HFFc6 (cell line): ENCODE results near the gene WNT9A. TPM values are rescaled to one million over a fixed set of nuclear protein-coding genes. Genes with fewer than 3 reads are reported as not detected.
"Not testable (repeated sequence)": the region's sequence is repeated elsewhere in the genome, so short reads cannot be mapped to it uniquely, and the experiment has no call there.

Experiments used
- DNase-seq: peaks from one replicate; pipeline ENCODE4 v3.0.0-alpha.2; 2018
- H3K27ac Mint-ChIP-seq: 2 replicates; pipeline ENCODE4 v1.8.0; 2020; ENCODE audit warnings: mild to moderate bottlenecking, mixed read lengths
- H3K27me3 Mint-ChIP-seq: 2 replicates; pipeline ENCODE4 v1.8.0; 2021; ENCODE audit warnings: mild to moderate bottlenecking, moderate library complexity, mixed read lengths; ENCODE audit not compliant: insufficient read depth
- H3K36me3 Mint-ChIP-seq: 2 replicates; pipeline ENCODE4 v1.8.0; 2021; ENCODE audit warnings: low read depth, mixed read lengths
- H3K4me1 Mint-ChIP-seq: 2 replicates; pipeline ENCODE4 v1.8.0; 2020; ENCODE audit warnings: low read depth, mixed read lengths
- H3K4me3 Mint-ChIP-seq: 2 replicates; pipeline ENCODE4 v1.8.0; 2020; ENCODE audit warnings: mild to moderate bottlenecking, moderate library complexity, mixed read lengths
- H3K9me3 Mint-ChIP-seq: 2 replicates; pipeline ENCODE4 v1.8.0; 2020; ENCODE audit warnings: mild to moderate bottlenecking, mixed read lengths
- total RNA-seq, 6 experiments: library from RNA; stranded (reverse); fragmentation: NEBNext Ultra II Directional; extraction: Animal tissue kit (Norgen Biotek cat#: 25700); gene quantifications; 2 replicates in 1 of 6; 3 replicates in 5 of 6; pipeline ENCODE4 v1.2.3, GENCODE V29; 2021
- TF ChIP-seq, protein P1 (sequence below): fragments of 200-600 bp; sonication (generic); IDR thresholded peaks from 2 replicates; pipeline ENCODE4 v1.5.0; 2021; ENCODE audit warnings: antibody characterized with exemption, mild to moderate bottlenecking

WNT9A gene
- total RNA-seq, 6 experiments from 2014 or later = 0.17 to 0.67 (median 0.57) TPM

DNA sequence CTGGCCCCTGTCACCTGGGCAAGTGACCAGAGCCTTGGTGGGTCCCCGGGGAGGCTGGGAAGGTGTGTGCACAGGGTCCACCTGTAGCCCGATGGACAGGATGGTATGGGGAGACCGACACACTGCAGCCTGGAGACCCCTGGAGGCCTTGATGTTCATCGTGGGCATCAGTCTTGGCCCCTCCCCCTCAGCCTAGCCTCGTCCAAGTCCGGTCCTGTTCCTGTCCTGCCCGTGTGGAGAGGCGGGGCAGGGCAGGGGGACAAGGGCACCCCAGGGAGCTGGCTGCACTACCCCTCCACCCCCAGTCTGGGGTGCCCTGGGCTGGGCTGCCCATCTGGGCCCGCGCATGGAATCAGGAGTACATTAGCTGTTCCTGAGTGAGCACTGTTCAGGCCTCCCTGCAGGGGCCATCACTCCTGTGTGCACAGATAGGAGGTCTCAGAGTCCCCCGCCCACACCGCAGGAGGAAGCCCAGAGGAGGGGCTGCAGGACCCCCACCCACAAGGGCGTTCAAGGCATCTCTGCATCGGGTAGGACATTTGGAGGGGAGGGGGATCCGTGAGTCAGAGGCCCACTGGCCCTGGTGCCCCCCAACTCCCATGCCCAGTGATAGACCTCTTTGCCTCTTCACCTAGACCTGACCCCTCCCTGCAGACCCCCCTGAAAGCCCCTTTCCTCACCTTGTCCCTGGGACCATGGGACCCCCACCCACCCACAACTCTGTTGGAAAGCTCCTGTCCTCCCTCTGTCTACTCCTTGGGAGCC is 63.2 kb downstream of the WNT9A start:
- DNase-seq = no peak
- peaks cover 4% of the 10 kb centered on the region for H3K27me3 Mint-ChIP-seq
- H3K36me3 Mint-ChIP-seq = no peaks in the 10 kb centered on the region
- no peaks in the 10 kb centered on the region for H3K9me3 Mint-ChIP-seq
- H3K4me1 Mint-ChIP-seq = peaks cover 5% of the 10 kb centered on the region; the same call in 1 of the 2 replicates
- H3K4me3 Mint-ChIP-seq = no peak overlapping the region
- TF ChIP-seq, protein P1, sequence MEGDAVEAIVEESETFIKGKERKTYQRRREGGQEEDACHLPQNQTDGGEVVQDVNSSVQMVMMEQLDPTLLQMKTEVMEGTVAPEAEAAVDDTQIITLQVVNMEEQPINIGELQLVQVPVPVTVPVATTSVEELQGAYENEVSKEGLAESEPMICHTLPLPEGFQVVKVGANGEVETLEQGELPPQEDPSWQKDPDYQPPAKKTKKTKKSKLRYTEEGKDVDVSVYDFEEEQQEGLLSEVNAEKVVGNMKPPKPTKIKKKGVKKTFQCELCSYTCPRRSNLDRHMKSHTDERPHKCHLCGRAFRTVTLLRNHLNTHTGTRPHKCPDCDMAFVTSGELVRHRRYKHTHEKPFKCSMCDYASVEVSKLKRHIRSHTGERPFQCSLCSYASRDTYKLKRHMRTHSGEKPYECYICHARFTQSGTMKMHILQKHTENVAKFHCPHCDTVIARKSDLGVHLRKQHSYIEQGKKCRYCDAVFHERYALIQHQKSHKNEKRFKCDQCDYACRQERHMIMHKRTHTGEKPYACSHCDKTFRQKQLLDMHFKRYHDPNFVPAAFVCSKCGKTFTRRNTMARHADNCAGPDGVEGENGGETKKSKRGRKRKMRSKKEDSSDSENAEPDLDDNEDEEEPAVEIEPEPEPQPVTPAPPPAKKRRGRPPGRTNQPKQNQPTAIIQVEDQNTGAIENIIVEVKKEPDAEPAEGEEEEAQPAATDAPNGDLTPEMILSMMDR = no peak
- no peak overlapping the region for H3K27ac Mint-ChIP-seq

DNA sequence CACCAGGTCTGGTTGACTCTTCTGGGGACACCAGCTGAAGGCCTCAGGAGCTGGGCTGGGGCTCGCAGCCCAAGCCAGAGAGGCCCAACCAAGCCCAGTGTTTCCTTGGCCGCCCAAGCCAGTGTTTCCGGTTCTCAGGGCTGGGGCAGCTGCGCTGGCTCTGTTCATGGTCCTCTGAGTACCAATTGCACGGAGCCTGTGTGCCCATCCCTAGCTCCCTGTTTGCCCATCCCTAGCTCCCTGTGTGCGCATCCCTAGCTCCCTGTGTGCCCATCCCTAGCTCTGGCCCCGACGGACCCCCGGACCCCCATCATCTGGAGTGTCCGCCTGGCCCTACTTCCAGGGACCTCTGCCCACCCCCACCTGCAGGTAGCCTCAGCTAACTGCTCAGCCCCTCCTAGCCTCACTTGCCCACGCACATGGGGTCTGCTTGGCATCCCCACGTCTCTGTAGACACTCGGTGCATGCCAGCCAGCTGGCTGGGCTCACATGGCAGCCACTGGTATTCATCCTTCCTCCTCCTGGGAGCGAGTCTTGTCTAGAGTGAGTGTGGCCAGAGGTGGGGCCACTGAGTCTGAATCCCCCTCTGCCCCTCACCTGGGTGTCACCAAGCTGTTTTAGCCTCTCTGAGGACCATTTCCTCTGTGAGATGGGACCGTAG is 64.0 kb downstream of the WNT9A start:
- no peaks in the 10 kb centered on the region for H3K9me3 Mint-ChIP-seq
- TF ChIP-seq, protein P1 = no peak
- H3K4me3 Mint-ChIP-seq = no peak overlapping the region
- peaks cover 1% of the 10 kb centered on the region for H3K27me3 Mint-ChIP-seq
- H3K4me1 Mint-ChIP-seq = peaks cover 5% of the 10 kb centered on the region; the same call in 1 of the 2 replicates
- no peaks in the 10 kb centered on the region for H3K36me3 Mint-ChIP-seq
- DNase-seq = no peak
- no peak overlapping the region for H3K27ac Mint-ChIP-seq

DNA sequence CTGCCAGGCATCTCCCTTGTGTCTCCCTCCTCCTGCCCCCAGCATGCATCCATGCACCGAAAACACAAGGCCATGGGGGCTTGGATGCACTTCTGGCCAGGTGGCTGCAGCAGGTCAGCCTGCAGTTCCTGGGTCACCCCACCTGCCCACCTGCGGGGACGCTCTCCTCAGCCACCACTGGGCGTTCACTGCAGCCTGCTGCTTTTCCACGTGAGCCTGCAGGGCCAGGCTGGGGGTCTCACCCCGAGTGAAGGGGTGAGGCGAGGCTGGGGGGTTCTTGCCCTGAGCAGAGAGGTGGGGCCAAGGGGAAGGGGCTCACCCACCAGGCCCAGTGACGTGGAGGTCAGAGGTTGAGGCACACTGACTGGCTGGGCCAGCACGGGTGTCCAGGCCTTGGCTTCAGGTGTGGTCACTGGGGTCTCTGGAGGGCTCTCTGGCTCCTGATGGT is 64.6 kb downstream of the WNT9A start:
- Mint-ChIP-seq H3K9me3 (no peaks in the 10 kb centered on the region), H3K27me3 (peaks cover 1% of the 10 kb centered on the region), H3K27ac (no peak overlapping the region), H3K4me1 (peaks cover 5% of the 10 kb centered on the region; the same call in 1 of the 2 replicates), H3K36me3 (no peaks in the 10 kb centered on the region), H3K4me3 (no peak overlapping the region)
- DNase-seq = no peak
- TF ChIP-seq, protein P1 = no peak

DNA sequence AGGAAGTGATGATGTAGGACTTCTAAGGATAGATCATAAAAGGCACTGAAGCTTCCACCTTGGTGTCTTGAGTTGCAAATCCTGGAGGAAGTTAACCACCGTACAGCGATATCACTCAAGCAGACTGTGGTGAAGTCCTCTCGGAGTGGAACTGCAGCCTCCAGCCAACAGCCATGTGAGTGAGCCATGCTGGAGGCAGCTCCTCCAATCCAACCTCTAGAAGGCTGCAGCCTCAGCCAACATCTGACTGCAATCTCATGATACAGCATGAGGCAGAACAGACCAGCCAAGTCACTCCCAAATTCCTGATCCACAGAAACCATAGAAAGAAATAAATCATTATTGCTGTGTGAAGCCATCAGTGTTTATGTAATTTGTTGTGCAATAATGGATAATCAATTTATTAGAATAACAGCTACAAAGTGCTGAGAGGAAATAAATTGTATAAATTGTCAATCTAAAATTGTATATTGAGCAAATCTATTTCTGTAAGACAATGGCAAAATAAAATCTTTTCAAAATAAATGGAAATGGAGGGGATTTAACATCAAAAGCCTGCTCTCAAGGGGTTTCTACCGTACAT is 67.3 kb downstream of the WNT9A start:
- Mint-ChIP-seq H3K27ac (no peak overlapping the region), H3K4me1 (peaks cover under 1% of the 10 kb centered on the region; the same call in 1 of the 2 replicates), H3K27me3 (peaks cover 1% of the 10 kb centered on the region; the same call in 1 of the 2 replicates), H3K36me3 (no peaks in the 10 kb centered on the region), H3K4me3 (no peak overlapping the region), H3K9me3 (no peaks in the 10 kb centered on the region)
- TF ChIP-seq, protein P1 = no peak
- no peak for DNase-seq

DNA sequence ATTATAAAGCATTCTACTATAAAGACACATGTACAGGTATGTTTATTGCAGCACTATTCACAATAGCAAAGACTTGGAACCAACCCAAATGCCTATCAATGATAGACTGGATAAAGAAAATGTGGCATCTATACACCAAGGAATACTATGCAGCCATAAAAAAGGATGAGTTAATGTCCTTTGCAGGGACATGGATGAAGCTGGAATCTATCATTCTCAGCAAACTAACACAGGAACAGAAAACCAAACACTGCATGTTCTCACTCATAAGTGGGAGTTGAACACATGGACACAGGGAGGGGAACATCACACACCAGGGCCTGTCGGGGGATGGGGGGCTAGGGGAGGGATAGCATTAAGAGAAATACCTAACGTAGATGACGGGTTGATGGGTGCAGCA is 69.9 kb downstream of the WNT9A start:
- H3K9me3 Mint-ChIP-seq, H3K27me3 Mint-ChIP-seq, H3K27ac Mint-ChIP-seq, H3K4me1 Mint-ChIP-seq, H3K36me3 Mint-ChIP-seq, DNase-seq, H3K4me3 Mint-ChIP-seq: not testable (repeated sequence)

DNA sequence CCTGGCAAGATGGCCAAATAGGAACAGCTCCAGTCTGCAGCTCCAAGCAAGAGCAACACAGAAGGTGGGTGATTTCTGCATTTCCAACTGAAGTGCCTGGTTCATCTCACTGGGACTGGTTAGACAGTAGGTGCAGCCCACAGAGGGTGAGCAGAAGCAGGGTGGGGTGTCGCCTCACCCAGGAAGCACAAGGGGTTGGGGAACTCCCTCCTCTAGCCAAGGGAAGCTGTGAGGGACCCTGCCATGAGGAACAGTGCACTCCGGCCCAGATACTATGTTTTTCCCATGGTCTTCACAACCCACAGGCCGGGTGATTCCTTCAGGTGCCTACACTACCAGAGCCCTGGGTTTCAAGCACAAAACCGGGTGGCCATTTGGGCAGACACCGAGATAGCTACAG is 75.8 kb downstream of the WNT9A start:
- H3K36me3 Mint-ChIP-seq, H3K9me3 Mint-ChIP-seq, H3K27me3 Mint-ChIP-seq: not testable (repeated sequence)

More for the DNA sequence above, 75.8 kb downstream of the WNT9A start:
- not testable (repeated sequence) for H3K4me3 Mint-ChIP-seq, H3K4me1 Mint-ChIP-seq, H3K27ac Mint-ChIP-seq, DNase-seq
